ENCODE data around the gene KIF5A.

The KIF5A gene

DNA sequence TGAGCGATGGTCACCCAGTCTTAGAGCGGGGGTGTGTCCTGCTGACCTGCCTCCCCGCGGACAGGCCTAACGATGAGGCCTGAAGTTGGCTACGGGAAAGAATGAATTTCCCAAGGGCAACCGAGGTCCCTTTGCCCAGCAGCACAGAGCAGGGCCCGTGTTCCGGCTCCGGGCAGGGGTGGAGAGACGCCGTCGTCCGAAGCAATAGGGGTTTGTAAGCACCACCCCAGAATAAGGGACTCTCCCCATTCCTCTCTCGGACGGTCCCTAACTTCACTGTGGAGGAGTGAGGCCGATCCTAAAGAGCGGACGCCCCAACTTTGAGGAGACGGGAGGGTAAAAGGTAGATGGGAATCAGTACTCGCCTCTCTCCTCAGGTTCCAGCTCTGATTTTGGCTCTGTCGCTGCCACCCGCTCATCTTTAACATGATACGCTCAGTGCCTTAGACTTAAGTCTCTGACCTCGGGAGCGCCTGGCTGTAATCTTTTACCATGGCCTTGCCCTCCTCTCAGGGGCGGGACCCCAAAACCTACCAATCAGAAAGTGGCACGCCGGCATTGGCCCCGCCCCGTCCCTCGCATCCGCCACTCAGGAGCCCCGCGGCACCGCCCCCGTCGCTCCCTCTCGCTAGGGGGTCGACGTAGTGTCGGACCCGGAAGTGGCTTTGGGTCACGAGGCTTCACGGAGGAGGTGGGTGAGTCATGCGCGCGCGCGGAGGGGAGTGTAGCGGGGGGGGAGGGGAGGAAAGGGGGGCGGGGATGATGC is 29.6 kb upstream of the KIF5A start, which contains the start of gene DDIT3:
Gene DDIT3 (minus strand): TSS at position 462 of the 766 bp plus-strand sequence. CDS start 3,108 bp downstream, outside the sequence.
- DNase-seq, result peak; percentile 100

DNA sequence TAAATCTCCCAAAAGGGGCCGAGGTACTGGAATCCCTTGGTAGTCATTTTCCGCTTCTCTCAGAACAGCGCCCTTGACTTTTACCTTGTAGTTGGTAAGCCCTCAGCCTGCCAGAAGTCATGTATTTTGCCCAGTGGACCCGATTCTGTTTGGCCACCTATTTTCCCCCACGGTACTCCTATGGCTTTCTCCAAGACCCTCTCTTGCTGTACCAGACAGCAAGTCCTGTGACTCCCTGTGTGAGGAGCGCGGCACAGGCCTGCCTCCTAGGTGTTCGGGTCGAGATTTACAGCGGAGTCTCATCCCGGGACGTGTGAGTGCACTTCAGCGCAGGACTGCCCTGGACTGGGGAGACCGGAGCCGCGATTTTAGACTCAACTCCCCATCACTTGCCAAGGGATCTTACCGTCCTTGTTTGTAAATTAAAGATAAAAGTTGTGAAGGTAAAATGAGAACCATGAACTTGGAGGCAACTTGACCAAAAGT is 28.3 kb upstream of the KIF5A start:
- DNase-seq, result peak; percentile 87

DNA sequence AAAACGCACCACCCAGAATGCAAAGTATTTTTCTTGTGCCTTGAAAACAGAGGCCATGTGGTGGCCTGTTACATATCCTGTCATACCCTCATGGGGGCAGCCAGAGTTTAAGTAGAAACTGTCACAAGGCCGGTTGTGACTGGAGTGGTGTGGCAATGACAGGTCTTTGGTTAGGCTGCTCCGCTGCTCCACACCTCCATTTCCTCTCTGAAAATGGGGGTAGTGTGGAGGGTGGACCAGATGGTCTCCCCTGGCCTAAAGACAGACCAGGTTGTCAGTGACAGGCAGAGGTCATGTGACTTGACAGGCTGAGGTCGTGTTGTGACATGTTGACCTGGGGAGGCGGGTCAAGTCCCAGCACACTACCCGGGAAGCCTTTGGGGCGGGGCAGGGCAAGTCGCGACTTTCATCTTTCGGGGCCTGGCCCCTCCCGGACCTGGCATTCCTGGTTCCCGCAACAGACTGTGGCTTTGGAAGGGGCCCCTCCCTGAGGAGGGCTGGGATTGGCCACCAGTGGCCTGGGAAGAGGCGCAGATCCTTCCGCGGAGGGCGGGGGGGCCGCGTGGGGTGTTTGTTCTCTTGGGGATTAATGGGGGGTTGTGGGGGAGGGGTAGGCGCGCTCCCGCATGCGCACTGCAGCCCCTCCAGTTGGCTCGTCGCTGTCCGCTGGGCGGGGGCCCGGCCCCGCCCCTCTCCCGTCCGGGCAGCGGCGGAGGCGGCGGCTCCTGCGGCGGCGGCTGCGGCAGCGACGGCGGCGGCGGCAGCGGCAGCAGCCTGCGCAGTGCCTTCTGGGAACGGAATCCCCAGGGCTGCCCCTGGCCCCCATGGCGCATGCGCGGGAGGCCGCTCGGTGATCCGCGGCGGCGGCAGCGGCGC is 27.6 kb upstream of the KIF5A start, which contains the start of gene MBD6:
Gene MBD6 (plus strand): TSS at position 814 of the 876 bp plus-strand sequence. CDS start 1,480 bp downstream, outside the sequence.
- DNase-seq, result peak; percentile 97

DNA sequence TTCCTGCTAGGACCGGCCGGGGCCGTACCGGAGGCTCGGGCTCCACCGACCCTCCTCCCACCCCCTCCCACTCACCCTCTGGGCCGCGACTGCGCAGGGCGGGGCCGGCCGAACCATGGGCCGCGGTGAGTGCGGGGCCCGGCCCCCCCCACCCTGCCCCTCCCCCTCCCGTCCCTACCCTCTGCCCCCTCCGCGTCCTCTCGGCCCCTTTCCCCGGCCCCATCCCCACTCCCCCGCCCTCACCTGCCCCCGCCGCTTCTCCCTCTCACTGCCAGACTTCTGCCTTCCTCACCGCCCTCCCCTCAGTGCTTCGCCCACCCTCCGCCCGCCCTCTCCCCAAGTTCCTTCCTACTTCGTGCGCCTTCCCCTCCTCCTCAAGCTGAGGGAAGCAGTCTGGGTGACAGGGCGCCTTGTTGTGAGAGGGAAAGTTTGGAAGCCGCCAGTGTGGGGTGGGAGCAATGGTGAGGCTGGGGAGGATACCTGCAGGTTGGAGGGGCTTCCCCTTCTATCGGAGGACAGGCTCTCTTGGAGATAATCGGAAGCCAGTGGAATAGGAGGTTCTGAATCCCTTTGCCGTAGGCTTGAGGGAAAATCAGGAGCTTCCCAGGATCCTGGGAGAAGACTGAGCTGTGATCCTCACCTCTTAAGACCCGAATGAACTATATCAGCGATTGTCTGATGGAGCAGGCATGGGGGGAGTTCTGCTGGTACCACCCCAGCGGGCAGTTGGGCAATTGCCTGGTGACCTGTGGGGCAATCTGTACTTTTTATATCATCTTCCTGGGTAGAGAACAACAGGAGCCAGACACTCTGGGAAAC is 26.7 kb upstream of the KIF5A start:
- DNase-seq, result peak; percentile 72

DNA sequence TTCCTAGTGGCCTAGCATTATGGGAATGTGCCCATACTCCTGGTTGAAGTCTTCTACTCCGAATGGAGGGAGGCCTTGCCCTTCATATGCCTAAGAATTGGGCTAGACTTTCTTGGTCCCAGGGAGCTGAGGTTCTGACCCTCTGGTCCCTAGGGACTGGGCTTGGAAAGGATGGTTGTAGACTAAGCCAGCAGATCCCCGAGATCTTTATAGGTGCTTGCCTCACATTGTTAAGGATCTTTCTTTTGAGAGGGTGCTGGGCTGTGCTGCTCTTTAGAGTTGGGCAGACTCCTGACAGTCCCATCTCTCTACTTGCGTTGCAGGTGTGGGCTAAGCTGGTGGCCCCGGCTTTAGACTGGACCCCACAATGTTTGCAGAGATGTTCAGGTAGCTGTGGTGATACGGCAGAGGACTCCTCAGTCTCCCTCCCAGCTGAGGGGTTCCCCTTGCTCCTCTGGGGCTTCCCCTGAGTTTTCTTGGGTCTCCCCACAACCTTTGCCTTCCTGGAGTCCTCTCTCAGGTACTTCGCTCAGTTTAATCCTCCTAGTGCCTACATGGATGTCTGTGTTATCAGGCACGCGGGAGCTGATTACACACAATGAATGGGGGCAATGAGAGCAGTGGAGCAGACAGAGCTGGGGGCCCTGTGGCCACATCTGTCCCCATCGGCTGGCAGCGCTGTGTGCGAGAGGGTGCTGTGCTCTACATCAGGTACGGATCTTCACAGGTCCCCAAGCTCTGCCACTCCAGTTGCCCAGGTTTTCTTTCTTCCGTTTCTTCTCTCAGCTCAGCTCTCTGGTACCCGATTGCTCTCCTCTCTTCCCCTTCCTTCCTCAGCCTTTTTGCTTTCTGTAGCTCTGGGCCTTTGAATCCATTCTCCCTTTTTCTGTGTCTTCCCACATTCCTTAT is 25.9 kb upstream of the KIF5A start:
- no peak for DNase-seq

DNA sequence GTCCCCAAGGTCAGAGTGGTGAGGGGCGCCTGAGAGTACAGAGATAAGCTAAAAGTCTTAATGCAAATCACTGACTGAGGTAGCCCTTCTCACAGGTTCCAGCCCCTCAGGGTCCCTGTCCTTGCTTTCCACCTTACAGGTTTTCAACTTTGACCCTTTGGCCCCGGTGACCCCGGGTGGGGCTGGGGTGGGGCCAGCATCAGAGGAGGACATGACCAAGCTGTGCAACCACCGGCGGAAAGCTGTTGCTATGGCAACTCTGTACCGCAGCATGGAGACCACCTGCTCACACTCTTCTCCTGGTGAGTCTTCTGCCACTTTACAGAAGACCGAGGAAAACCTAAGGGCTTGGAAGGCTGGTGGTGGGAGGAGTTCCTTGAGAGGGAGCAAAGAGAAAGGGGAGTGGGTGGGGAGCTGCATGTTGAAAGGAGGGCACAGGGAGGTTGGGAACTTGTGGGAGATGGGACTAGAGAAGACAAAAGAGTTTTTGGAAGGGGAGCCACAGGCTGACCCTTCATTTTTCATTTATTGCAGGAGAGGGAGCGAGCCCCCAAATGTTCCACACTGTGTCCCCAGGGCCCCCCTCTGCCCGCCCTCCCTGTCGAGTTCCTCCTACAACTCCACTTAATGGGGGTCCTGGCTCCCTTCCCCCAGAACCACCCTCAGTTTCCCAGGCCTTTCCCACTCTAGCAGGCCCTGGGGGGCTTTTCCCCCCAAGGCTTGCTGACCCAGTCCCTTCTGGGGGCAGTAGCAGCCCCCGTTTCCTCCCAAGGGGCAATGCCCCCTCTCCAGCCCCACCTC is 24.8 kb upstream of the KIF5A start:
- DNase-seq, result no peak

DNA sequence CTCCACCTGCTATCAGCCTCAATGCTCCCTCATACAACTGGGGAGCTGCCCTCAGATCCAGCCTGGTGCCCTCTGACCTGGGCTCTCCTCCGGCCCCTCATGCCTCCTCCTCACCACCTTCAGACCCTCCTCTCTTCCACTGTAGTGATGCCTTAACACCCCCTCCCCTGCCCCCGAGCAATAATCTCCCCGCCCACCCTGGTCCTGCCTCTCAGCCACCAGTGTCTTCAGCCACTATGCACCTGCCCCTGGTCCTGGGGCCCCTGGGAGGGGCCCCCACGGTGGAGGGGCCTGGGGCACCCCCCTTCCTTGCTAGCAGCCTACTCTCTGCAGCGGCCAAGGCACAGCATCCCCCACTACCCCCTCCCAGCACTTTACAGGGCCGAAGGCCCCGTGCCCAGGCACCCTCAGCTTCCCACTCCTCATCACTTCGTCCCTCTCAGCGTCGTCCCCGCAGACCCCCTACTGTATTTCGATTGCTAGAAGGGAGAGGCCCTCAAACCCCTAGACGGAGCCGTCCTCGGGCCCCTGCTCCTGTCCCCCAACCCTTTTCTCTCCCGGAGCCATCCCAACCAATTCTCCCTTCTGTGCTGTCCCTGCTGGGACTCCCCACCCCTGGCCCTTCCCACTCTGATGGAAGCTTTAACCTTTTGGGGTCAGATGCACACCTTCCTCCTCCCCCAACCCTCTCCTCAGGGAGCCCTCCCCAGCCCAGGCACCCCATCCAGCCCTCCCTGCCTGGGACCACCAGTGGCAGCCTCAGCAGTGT is 24.0 kb upstream of the KIF5A start:
- no peak for DNase-seq

DNA sequence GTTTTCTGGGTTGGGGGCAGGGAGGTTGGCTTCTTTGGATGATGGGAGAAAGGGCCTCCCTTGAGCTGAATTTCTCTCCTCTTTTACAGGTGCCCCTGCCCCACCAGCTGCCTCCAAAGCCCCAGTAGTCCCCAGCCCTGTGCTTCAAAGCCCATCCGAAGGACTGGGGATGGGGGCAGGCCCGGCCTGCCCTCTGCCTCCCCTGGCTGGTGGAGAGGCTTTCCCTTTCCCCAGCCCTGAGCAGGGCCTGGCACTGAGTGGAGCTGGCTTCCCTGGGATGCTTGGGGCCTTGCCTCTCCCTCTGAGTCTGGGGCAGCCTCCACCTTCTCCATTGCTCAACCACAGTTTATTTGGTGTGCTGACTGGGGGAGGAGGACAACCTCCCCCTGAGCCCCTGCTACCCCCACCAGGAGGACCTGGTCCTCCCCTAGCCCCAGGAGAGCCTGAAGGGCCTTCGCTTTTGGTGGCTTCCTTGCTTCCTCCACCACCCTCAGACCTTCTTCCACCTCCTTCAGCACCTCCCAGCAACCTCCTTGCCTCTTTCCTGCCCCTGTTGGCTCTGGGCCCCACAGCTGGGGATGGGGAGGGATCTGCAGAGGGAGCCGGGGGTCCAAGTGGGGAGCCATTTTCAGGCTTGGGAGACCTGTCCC is 23.2 kb upstream of the KIF5A start:
- DNase-seq, result no peak

DNA sequence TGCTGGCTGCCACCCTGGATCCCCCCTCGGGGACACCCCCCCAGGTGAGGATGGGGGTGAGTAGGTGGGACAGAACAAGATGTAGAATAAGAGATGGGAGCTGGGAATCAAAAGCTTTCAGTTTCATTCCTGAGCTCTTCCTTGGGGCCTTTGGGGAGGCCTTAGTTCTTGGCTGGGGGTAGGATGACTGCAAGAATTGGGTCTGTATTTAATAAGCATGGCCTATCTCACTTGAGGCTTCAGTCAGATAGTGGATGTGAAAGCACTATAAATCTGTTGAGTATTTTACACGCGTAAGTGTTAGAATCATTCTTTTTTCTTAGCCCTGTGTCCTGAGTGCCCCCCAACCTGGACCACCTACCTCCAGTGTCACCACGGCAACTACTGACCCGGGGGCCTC is 22.7 kb upstream of the KIF5A start:
- DNase-seq, result no peak

DNA sequence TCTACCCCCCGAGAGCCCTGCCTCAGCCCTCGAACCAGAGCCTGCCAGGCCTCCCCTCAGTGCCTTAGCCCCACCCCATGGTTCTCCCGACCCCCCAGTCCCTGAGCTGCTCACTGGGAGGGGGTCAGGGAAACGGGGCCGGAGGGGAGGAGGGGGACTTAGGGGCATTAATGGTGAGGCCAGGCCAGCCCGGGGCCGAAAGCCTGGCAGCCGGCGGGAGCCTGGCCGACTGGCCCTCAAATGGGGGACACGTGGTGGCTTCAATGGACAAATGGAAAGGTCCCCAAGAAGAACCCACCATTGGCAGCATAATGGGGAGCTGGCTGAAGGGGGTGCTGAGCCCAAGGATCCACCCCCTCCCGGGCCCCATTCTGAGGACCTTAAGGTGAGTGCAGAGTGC is 21.7 kb upstream of the KIF5A start:
- DNase-seq, result no peak

DNA sequence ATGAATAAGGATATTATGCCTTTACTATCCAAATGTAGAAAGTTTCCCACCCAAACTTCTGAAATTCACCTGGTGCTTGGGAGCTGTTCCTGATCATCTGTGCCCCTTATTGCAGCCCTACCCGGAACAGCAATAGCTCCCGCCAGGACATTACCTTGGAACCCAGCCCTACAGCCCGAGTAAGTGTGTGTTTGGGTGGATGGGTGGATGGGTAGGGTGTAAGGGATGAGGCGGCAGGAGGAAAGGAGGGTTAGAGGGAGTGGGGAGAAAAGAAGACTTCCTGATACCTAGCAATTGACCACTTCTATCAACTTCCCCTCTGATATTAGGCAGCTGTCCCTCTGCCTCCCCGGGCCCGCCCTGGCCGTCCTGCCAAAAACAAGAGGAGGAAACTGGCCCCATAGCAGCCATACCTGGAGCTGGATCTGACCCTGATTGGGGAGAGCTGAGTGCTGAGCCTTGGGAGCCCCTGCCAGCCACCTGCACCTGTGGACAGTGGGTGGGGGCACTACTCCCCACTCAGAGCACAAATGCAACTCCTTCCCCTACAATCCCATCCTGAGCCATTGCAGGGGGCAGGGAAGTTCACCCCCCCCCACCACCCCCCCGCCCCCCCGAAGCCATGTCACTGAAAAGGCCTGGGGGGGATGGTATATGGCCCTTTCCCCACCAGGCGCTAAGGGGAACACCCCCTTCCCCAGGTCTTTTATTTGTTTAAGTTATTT is 20.9 kb upstream of the KIF5A start:
- DNase-seq, result no peak

DNA sequence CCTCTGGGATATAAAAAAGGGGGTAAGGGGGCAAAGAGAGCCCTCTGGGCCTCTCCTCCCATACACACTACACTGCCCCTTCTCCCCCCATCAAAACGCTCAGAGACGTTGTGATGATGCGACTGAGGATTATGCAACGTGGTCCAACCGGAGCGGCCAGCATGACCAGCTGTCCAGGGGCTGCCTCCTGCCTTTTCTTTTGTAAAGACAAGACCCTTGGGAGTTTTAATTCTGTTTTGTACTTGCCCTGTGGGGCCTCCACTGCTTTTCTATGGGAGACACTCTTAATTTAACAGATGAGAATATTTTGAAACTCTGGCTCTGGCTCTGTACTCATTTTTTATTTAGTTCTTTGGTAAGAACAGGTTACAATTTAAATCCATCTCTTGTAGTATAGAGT is 20.0 kb upstream of the KIF5A start:
- no peak for DNase-seq

DNA sequence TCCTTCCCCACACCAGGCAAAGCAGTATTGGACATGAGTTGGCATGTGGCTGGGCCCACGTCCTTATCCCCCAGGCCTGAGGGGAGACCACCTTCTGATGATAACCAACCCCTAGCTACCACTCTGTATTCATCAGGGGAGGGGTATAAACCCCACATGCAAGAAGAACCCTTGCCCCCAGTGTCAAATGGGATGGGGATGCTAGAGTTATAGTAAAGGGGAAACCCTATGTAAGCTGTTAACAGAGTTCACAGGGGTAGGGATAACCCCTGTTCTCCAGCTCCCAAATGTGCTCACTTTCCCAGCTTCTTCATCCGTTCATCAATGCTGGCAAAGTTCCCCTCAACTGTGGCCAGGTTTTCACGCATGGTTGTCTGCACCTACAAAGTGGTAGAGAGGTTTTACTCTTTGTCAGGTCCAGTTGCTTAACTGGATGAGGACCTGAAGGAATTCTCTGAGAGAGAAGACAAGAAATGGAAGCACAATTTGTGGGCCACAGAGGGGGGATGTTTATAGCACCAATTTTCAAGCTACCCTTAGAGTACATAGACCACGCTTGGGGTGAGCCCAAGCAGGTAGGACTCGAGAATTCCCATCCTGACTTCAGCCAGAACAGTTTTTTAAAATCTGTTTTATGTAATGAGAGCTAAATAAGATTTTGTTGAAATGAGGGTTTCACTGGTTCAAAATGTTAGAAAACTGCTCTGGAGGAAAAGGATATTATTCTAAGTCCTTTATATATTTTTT is 19.3 kb upstream of the KIF5A start:
- no peak for DNase-seq

DNA sequence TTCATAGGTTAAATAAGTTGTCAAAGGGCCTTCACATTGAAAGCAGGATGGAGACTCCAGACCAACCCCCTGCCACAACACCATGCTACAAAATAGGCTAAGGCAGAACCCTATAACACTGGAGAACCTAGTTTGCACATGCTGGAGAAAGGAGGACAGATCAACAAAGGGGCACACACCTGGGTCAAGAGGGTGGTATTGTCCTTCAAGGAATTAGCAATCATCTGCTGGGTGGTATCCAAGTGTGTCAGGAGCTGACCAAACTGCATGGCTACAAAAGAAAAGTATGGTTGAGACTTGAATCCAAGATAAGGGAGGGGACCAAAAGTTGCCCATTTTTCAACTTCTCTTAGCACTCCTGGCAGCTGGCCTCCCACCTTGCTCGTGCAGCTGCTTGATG is 18.0 kb upstream of the KIF5A start:
- no peak for DNase-seq

DNA sequence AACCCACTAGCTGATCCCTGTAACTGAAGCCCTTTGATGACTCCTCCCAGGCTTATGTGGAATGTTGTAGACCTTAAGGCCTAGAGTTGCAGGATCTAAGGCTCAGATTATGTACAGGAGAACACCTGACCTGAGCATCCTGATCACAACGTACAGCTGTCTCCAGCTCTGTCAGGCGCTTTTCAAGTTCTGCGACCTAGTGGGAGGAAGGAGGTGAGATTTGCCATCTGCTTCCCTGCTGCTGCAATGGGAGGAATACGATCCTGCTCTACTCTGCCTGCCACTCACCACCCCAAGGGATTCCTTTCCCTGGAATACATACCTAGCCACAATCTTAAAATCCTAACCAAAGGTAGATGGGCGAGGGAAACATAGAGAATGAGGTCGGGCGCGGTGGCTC is 16.7 kb upstream of the KIF5A start:
- no peak for DNase-seq

DNA sequence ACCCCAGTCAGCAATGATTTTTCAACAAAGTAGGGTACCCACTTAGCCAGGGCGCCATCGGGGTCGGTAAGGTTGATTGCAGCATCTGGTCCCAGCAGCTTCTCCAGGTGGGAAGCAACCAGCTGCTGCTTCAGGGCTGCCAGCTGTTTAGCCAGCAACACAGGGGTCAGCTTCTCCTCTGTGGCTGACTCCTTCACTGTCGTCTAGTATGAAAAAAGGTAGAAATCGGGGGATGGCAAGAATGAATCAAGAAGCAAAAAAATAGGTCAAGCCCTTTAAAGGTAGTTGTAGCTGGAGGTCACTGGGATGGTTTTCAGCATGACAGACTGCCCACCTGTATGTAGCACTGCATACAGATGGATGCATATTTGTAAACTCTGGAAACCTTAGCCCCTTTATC is 15.6 kb upstream of the KIF5A start:
- DNase-seq, result no peak

DNA sequence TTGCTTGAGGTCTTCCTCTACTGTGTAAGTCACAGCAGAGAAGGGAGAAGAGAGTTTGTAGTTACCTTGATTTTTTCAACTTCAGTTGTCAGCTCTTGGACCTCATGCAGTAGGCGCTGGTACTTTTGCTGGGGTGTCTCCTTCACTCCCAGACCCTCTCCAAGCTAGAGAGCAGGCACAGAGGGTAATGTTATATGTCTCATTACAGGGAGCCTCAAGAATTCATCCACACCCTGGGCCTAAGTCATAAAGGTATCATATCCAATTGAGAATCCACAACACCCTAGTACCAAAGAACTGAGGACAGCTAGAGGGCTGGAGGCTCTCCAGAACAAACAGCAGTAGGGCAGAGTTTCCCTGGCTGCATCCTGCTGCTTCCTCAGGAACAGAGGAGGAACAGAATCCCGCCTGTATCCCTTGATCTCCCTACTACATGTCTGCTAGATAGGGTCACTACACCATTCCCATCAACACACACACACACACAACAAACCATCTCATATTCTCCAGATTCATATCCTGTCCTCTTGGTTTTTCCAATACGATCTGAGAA is 14.8 kb upstream of the KIF5A start:
- DNase-seq, result no peak
